Amniotic stem cell (primary cell): ENCODE results near the gene GAGE10.
"Not testable (repeated sequence)": the region's sequence is repeated elsewhere in the genome, so short reads cannot be mapped to it uniquely, and the experiment has no call there.

Experiments used
- DNase-seq: peaks from one replicate; lab custom pipeline; 2025; lab: John Stamatoyannopoulos, UW

GAGE10 gene

GRCh38 chrX:49330421-49330820 lies 27.0 kb downstream of the GAGE10 start:
- not testable (repeated sequence) for DNase-seq

- DNase-seq = not testable (repeated sequence)
These were observed 27.8 kb downstream of the GAGE10 start, which contains the start of gene GAGE13 for GRCh38 chrX:49331282-49331681. TSS of gene GAGE13 (plus strand) at chrX:49331582. CDS start at chrX:49332738, 1,156 bp downstream.

GRCh38 chrX:49331841-49332240 lies 28.4 kb downstream of the GAGE10 start:
- DNase-seq = not testable (repeated sequence)

GRCh38 chrX:49341449-49341848 lies 38.0 kb downstream of the GAGE10 start:
- not testable (repeated sequence) for DNase-seq

GRCh38 chrX:49344496-49345175 lies 41.2 kb downstream of the GAGE10 start:
- not testable (repeated sequence) for DNase-seq

GRCh38 chrX:49345402-49345801 lies 42.0 kb downstream of the GAGE10 start:
- not testable (repeated sequence) for DNase-seq

GRCh38 chrX:49346150-49346549 lies 42.7 kb downstream of the GAGE10 start:
- not testable (repeated sequence) for DNase-seq
